HAP-1 (cell line): ENCODE measurements around the gene LAPTM5.

Experiments
- DNase-seq, 2 experiments: peaks; one replicate each; pipeline ENCODE4 v3.0.0-alpha.2; 2016 to 2020; ENCODE audit warnings: low spot score in 2 of 2
- H3K27me3 ChIP-seq: fragments of 250-450 bp; sonication (Bioruptor Pico); 2 replicates; pipeline ENCODE4 v1.5.1; 2020; ENCODE audit warnings: low read depth, mild to moderate bottlenecking, moderate library complexity
- H3K36me3 ChIP-seq: fragments of 250-450 bp; sonication (Bioruptor Pico); replicated peaks from 2 replicates; pipeline ENCODE4 v1.5.1; 2020; ENCODE audit warnings: mild to moderate bottlenecking
- H3K4me1 ChIP-seq: fragments of 250-450 bp; sonication (Bioruptor Pico); 2 replicates; pipeline ENCODE4 v1.5.1; 2020; ENCODE audit warnings: mild to moderate bottlenecking
- H3K4me3 ChIP-seq: fragments of 250-450 bp; sonication (Bioruptor Pico); 2 replicates; pipeline ENCODE4 v1.5.1; 2020; ENCODE audit warnings: mild to moderate bottlenecking, moderate library complexity
- H3K9me3 ChIP-seq: fragments of 250-450 bp; sonication (Bioruptor Pico); 2 replicates; pipeline ENCODE4 v1.5.1; 2020; ENCODE audit warnings: mild to moderate bottlenecking, moderate library complexity
- in situ Hi-C: fragments of 300-500 bp; cut with MboI; formaldehyde crosslinking; loops from 3 replicates; pipeline ENCODE4 v1.14.3; 2020; ENCODE audit warnings: low sequenced_read_pairs, inconsistent platforms, mixed read lengths

The LAPTM5 gene

DNA sequence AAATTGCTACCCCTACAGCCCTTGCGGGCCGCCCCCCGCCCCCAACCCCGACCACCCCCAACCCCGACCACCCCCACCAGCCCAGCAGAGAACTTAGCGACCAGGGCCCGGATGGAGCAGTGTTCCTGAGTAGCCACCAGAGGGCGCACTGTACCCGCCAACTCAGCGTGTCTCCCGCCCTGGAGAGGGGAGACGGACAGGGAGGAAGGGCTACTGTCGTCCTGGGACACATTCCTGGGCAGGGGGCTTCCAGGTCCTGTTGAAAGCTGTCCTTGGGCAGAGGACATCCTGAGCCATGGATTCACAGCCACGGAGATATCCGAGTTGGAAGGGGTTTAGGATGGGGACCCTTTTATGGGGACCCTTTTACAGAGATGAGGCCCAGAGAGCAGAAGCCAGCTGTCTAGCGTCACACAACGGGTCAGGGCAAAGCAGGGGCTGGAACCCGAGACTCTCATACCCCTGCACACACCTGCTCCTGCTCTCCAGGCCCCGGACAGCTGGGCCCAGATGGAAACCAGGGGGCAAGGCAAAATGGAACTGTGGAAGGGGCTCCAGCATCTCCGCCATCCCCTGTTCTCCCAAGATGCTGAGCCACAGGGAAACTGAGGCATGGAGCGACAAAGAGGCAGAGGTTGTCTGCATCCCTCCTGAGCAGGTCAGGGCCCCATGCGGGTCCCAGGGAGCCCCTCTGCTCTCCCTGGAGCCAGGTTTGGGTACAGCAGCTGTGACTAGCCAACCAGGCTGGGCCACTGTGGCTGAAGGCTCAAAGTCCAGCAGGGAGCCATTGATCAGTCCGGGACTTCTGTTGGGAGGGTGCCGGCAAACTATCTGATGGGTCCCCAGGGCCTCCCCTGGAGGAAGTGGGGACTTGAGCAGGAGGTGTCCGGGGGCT is 25.0 kb upstream of the LAPTM5 start:
- Histone ChIP-seq H3K4me3 (no peak overlapping the region), H3K9me3 (no peaks in the 10 kb centered on the region), H3K27me3 (no peaks in the 10 kb centered on the region), H3K36me3 (no peaks in the 10 kb centered on the region), H3K4me1 (peaks cover 8% of the 10 kb centered on the region)
- peak; percentile 64 to 89 for DNase-seq
- in situ Hi-C loops, result no loop called here

DNA sequence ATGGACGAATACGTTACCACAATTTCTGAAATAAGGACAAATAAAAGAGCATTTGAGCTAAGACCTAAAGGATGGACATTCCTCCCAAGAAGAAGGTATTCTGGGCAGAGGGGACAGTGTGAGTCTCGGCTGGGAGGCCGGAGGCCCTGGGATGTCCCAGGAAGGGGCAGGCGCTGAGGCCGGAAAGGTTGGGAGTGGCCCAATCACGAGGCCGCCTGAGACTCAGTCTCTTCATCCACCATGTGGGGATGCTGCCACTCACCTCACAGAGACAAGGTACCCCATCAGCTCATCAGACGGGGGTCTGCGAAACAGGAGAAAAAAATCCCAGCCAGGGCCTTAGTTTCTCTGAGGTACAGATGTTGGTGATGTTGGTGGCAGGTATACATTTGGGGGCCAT is 24.3 kb upstream of the LAPTM5 start:
- Histone ChIP-seq H3K4me1 (peaks cover 8% of the 10 kb centered on the region), H3K9me3 (no peaks in the 10 kb centered on the region), H3K36me3 (no peaks in the 10 kb centered on the region), H3K4me3 (no peak overlapping the region), H3K27me3 (no peaks in the 10 kb centered on the region)
- in situ Hi-C loops, result no loop called here
- no peak for DNase-seq

- Histone ChIP-seq H3K4me1 (peaks cover 8% of the 10 kb centered on the region), H3K36me3 (no peaks in the 10 kb centered on the region), H3K4me3 (no peak overlapping the region), H3K27me3 (no peaks in the 10 kb centered on the region), H3K9me3 (no peaks in the 10 kb centered on the region)
- DNase-seq, result no peak
- in situ Hi-C loops, result no loop called here
Observed at GRCh38 chr1:30780409-30780808, 22.8 kb upstream of the LAPTM5 start.

DNA sequence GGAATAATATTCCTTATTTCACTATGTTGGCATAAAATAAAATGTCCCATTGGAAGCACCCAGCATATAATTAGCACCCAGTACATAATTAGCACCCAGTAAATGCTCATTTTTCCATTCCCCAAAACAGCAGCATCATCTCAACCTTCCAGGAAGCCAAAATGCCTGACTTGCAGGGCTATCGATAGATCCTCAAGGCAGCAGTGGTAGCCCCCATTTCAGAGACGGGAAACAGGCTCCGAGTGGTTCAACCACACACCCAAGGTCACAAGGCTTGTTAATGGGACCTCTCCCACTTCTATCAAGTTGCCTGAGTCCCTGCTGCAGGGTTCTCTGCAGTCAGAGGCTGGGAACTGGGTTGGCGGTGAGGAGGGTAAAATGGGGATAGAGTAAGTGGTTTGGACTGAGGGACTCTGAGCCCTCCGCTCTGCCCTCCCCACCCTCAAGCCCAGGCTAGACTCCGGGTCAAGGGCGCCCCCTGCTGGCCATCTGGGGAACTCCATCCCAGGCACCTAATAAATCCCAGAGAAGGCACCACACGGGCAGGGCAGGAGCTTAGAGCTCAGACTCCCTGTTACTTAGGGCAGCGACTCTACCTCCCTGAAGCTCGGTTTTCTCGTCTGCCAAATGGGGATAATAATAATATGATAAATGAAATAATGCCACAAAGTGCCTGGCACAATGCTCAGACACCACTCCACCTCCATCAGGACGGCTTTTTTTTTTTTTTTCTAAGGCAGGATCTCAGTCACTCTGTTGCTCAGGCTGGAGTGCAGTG is 21.9 kb upstream of the LAPTM5 start:
- peaks cover 8% of the 10 kb centered on the region for H3K4me1 ChIP-seq
- H3K4me3 ChIP-seq, result no peak overlapping the region
- in situ Hi-C loops, result loop anchor here (5.0 kb wide), 1 partner anchor 57 kb away; the partner anchor contains the start of gene MATN1
- H3K27me3 ChIP-seq, result no peaks in the 10 kb centered on the region
- peak; percentile 66 to 94 for DNase-seq
- H3K9me3 ChIP-seq, result no peaks in the 10 kb centered on the region
- H3K36me3 ChIP-seq, result no peaks in the 10 kb centered on the region

DNA sequence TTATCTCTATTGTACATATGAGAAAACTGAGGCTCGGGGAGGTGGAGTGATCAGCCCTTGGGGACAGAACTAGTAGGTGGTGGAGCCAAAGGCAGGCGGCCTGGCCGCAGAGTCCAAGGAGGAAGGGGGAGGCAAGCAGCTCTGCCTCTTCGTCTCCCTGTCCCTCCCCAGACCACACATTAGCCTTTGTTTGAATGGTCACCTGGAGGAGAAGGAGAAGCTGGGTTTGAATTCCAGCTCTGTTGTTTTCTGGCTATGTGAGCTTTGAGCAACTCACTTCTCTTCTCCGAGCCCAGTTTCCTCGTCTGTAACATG is 21.4 kb upstream of the LAPTM5 start:
- Histone ChIP-seq H3K27me3 (no peaks in the 10 kb centered on the region), H3K36me3 (no peaks in the 10 kb centered on the region), H3K9me3 (no peaks in the 10 kb centered on the region), H3K4me3 (no peak overlapping the region), H3K4me1 (peaks cover 8% of the 10 kb centered on the region)
- no peak for DNase-seq
- in situ Hi-C loops, result loop anchor here (5.0 kb wide), 1 partner anchor 57 kb away; the partner anchor contains the start of gene MATN1

DNA sequence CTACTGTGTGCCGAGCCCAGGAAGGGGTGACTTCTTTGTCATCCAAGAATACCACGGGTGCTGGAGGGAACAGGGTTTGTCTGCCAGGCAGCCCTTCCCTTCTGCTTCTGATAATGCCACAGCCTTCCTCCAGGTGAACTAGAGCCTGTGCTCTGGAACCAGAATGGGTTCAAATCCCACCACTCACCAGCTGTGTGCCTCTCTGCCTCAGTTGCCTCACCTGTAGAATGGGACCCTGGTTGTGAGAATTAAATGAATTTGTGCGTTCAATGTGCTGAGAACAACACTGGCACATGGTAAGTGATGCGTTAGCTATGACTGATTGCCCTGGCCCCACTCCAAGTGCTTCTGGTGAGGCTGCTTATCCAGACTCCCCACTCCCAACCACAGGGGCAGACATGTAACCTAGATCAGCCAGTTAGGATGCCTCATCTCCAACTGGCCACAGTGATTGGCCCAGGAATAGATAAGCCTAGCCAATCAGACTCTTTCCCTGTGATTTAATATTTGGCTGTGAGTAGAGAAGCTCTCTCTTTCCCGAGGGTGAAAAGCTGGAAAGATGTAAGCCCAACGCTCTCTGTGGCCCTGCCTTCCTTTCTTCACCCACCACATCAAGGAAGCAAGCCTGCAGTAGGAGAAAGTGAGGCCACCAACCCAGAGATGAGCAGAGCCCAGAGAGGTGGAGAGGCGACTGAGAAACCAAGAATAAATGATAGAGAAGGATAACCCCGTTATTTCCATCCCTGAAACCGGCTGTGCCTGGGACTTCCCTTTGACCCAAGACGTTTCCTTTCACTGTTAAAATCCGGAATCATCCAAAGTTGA is 20.8 kb upstream of the LAPTM5 start:
- Histone ChIP-seq H3K4me3 (no peak overlapping the region), H3K27me3 (no peaks in the 10 kb centered on the region), H3K9me3 (no peaks in the 10 kb centered on the region), H3K36me3 (no peaks in the 10 kb centered on the region), H3K4me1 (peaks cover 8% of the 10 kb centered on the region)
- DNase-seq, result peak in 1 of 2 experiments; percentile 40
- in situ Hi-C loops, result loop anchor here (5.0 kb wide), 1 partner anchor 56 kb away; the partner anchor contains the start of gene MATN1

DNA sequence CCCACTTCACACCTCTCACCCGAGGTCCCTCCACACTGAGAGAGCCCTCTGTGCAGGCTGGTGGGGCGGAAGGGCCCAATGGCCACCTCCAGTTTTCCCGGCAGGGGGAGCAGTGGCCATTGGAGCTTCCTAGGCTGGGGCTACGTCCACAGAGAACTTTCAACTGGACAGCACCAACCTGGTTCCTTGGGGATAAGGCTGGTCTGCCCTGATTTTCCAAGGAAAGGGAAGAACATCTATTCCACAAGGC is 20.3 kb upstream of the LAPTM5 start:
- no peak overlapping the region for H3K4me3 ChIP-seq
- H3K9me3 ChIP-seq, result no peaks in the 10 kb centered on the region
- H3K4me1 ChIP-seq, result peaks cover 5% of the 10 kb centered on the region
- in situ Hi-C loops, result loop anchor here (5.0 kb wide), 1 partner anchor 56 kb away; the partner anchor contains the start of gene MATN1
- no peaks in the 10 kb centered on the region for H3K36me3 ChIP-seq
- H3K27me3 ChIP-seq, result no peaks in the 10 kb centered on the region
- DNase-seq, result peak in 1 of 2 experiments; percentile 37

DNA sequence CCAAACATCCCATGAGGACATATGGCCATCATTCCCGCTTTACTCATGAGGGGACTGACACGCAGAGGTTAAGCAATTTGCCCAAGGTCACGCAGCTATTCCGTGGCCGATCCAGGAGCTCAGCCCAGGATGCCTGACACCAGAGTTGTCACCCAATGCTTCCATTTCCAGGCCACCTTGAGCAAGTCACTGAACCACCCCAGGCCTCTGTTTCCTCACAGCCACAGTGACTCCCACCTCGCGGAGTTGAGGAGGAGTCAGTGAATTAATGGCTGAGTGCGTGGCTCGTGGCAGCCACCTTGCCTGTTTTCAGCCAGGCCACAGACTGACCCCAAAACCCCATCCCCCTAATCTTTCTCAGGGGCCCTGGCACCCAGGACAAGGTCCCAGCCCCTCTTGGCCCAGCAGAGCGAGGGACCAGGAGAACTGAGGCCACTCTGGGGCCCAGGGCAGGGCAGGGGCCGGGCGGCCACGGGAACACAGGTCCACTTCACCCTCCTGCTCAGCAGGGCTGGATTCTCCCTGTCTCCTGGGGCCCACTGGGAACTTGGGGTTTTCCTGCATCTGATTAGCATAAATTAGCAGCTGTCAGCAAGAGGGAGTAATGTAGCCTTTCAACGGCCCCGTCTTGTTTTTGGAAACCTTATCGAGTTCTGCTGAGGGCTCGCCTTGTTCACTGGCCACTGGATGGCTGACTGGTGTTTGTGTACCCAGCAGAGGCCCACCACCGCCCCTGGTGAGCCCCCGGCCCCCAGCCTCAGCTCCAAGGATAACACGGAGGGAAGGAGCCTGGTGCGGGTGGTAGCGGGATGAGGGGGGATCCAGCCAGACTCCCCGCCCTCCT is 19.7 kb upstream of the LAPTM5 start:
- Histone ChIP-seq H3K4me1 (no peaks in the 10 kb centered on the region), H3K27me3 (no peaks in the 10 kb centered on the region), H3K4me3 (no peak overlapping the region), H3K9me3 (no peaks in the 10 kb centered on the region), H3K36me3 (no peaks in the 10 kb centered on the region)
- no peak for DNase-seq
- in situ Hi-C loops, result loop anchor here (5.0 kb wide), 1 partner anchor 55 kb away; the partner anchor contains the start of gene MATN1

DNA sequence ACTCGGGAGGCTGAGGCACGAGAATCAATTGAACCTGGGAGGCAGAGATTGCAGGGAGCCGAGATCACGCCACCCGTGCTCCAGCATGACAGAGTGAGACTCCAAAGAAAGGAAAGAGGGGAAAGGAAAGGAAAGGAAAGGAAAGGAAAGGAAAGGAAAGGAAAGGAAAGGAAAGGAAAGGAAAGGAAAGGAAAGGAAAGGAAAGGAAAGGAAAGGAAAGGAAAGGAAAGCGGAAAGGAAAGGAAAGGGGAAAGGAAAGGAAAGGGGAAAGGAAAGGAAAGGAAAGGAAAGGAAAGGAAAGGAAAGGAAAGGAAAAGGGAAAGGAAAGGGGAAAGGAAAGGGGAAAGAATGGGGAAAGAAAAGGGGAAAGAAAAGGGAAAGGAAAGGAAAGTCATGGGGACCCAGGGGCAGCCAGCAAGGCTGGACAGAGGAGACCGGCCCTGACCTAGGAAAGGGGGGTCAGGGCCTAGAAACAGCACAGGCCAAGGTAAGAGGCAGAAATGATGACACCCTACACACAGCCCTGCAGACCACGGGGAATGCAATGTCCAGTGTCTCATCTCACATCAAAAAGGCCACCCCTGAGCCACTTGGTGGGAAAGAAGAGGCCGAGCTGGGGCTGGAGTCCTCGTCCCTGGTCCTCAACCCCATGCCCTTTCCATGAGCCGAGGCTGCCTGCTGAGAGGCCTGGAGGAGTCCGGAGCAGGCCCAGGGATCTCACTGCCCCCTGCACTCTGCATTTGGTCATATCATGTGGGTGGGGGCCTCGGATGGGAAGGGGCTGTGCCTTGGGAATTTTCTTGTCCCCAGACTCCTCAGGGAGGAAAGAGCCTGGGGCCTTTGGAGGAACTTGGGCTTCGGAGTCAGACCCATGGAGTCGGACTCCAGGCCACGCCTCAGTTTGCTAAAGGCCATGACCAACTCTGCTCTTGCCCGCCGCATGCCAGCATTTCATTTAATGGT is 18.8 kb upstream of the LAPTM5 start:
- Histone ChIP-seq H3K4me1 (no peaks in the 10 kb centered on the region), H3K27me3 (no peaks in the 10 kb centered on the region), H3K9me3 (no peaks in the 10 kb centered on the region), H3K4me3 (no peak overlapping the region), H3K36me3 (no peaks in the 10 kb centered on the region)
- in situ Hi-C loops, result loop anchor here (5.0 kb wide), 1 partner anchor 54 kb away; the partner anchor contains the start of gene MATN1
- no peak for DNase-seq

GRCh38 chr1:30775433-30775975 is 17.9 kb upstream of the LAPTM5 start:
- no peaks in the 10 kb centered on the region for H3K27me3 ChIP-seq
- in situ Hi-C loops, result loop anchor here (5.0 kb wide), 1 partner anchor 53 kb away; the partner anchor contains the start of gene MATN1
- no peak overlapping the region for H3K4me3 ChIP-seq
- H3K9me3 ChIP-seq, result no peaks in the 10 kb centered on the region
- no peaks in the 10 kb centered on the region for H3K36me3 ChIP-seq
- H3K4me1 ChIP-seq, result no peaks in the 10 kb centered on the region
- DNase-seq, result no peak

GRCh38 chr1:30774550-30775432 is 17.2 kb upstream of the LAPTM5 start:
- Histone ChIP-seq H3K4me1 (no peaks in the 10 kb centered on the region), H3K4me3 (no peak overlapping the region), H3K9me3 (no peaks in the 10 kb centered on the region), H3K36me3 (no peaks in the 10 kb centered on the region), H3K27me3 (no peaks in the 10 kb centered on the region)
- no peak for DNase-seq
- in situ Hi-C loops, result loop anchor here (5.0 kb wide), 1 partner anchor 52 kb away; the partner anchor contains the start of gene MATN1
